ENCODE results near the gene CABLES1. TPM values are rescaled to one million over a fixed set of nuclear protein-coding genes. Genes with fewer than 3 reads are reported as not detected.

The CABLES1 gene
- total and polyA plus RNA-seq, 2 of the 8 experiments (the other 6 are each of a cell fraction or from before 2014, with no cell fraction given), result 9.2 to 26.4 TPM

DNA sequence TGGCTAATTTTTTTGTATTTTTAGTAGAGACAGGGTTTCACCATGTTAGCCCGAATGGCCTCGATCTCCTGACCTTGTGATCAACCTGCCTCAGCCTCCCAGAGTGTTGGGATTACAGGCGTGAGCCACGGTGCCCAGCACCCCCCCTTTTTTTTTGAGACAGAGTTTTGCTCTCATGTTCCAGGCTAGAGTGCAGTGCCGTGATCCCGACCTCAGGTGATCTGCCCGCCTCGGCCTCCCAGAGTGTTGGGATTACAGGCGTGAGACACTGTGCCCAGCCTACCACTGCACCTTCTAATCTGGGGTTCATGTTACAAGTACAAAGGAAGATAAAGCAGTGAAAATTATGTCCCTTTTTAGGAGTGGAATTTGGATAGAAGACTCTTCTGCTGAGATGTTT lies 41.5 kb upstream of the CABLES1 start:
- H2BK12ac ChIP-seq (ENCODE audit: low read depth, low read length), result no peak overlapping the region
- 0 out of 4 replicates have a peak overlapping the region, but pooled peaks of 1 of the 2 experiments have one; percentile 52 for H3K4me2 ChIP-seq (ENCODE audit: insufficient read depth in 1 of 2, low read depth in 2 of 2, low read length in 2 of 2)
- no peak overlapping the region for H3K4ac ChIP-seq (replicated peaks; ENCODE audit: insufficient read length, low read depth, low read length)
- H3K4me3 ChIP-seq (ENCODE audit: extremely low read depth in 1 of 4, insufficient read depth in 2 of 4, low read depth in 3 of 4, low read length in 4 of 4), result no peak overlapping the region
- no peak overlapping the region for H2BK20ac ChIP-seq (ENCODE audit: low read length)
- no peaks in the 10 kb centered on the region for H4K20me1 ChIP-seq (replicated peaks in 1 of 2; ENCODE audit: control insufficient read depth in 1 of 2, insufficient read depth in 2 of 2, low read length in 2 of 2)
- no peak overlapping the region for H3K27ac ChIP-seq (ENCODE audit: low read depth, low read length)
- no peak overlapping the region for H2AK5ac ChIP-seq (ENCODE audit: low read depth, low read length)
- H3K9ac ChIP-seq (replicated peaks in 1 of 4; ENCODE audit: extremely low read depth in 1 of 4, low read depth in 3 of 4, low read length in 3 of 4), result no peak overlapping the region
- H4K8ac ChIP-seq (ENCODE audit: extremely low read depth, insufficient read depth, low read length), result no peak overlapping the region
- no peak overlapping the region for H2BK15ac ChIP-seq (ENCODE audit: low read length)
- no peaks in the 10 kb centered on the region for H3K36me3 ChIP-seq (ENCODE audit: control insufficient read depth in 2 of 4, insufficient read depth in 4 of 4, low read length in 3 of 4)
- H3K18ac ChIP-seq (ENCODE audit: extremely low read depth, low read length), result no peak overlapping the region
- H4K5ac ChIP-seq (ENCODE audit: insufficient read length, low read depth, low read length), result no peak overlapping the region
- WGBS, 2 experiments (ENCODE audit: extremely low coverage in 1 of 2, insufficient coverage in 1 of 2, insufficient read length in 1 of 2, insufficient replicate concordance in 2 of 2, low coverage in 1 of 2, low lambda C conversion rate in 2 of 2, missing lambda C conversion rate in 1 of 2), result 92% methylated on average over 9 of the region's 9 CpGs; no CpG with 5 or more reads in 1 of the 2 experiments
- H3K27me3 ChIP-seq (replicated peaks in 1 of 4; ENCODE audit: control insufficient read depth in 3 of 4, extremely low read depth in 1 of 4, insufficient read depth in 3 of 4, low read length in 3 of 4), result no peaks in the 10 kb centered on the region
- no peak overlapping the region for H3K14ac ChIP-seq (ENCODE audit: insufficient read length)
- H3K4me1 ChIP-seq (replicated peaks in 1 of 4; ENCODE audit: control insufficient read depth in 3 of 4, insufficient read depth in 4 of 4, low read length in 3 of 4), result peaks cover 4 to 13% (median 7%) of the 10 kb centered on the region in 4 experiments; a peak in 5 of 7 replicates
- no peaks in the 10 kb centered on the region; the same call in 1 of the 2 replicates for H3K23me2 ChIP-seq (ENCODE audit: low read depth, low read length)
- H2BK5ac ChIP-seq (ENCODE audit: low read depth, low read length), result no peak overlapping the region
- no peak overlapping the region for H4K91ac ChIP-seq (replicated peaks; ENCODE audit: insufficient read length, low read length)
- H3K23ac ChIP-seq (ENCODE audit: insufficient read length), result no peak overlapping the region
- DNase-seq (ENCODE audit: low read depth in 1 of 2, low spot score in 2 of 2) (no peak), FAIRE-seq (no peak)
- no peaks in the 10 kb centered on the region for H3K9me3 ChIP-seq (ENCODE audit: insufficient read depth in 2 of 2, low read depth in 1 of 2, low read length in 1 of 2)
- POLR2A ChIA-PET (ENCODE audit: partially characterized antibody), result interaction anchor here (1.6 kb wide), 1 partner anchor 40 kb away, joined by 4 read pairs; no protein-coding TSS in a partner anchor
- H3K79me2 ChIP-seq (ENCODE audit: control insufficient read depth in 1 of 2, insufficient read depth in 2 of 2, low read length in 2 of 2), result no peaks in the 10 kb centered on the region
- no peak overlapping the region for H2BK120ac ChIP-seq (replicated peaks; ENCODE audit: low read depth, low read length)
- no peak overlapping the region for H3K56ac ChIP-seq (replicated peaks; ENCODE audit: insufficient read length, low read depth, low read length)
- CTCF ChIA-PET (ENCODE audit: partially characterized antibody), result interaction anchor here (0.7 kb wide), 2 partner anchors 199 to 382 kb away, joined by 3 read pairs; no protein-coding TSS in a partner anchor
- H3K79me1 ChIP-seq (ENCODE audit: low read depth, low read length), result no peaks in the 10 kb centered on the region
- no peak overlapping the region for H2AFZ ChIP-seq (ENCODE audit: low read length)
- no peak for TF ChIP-seq POLR2AphosphoS5 (IDR thresholded peaks at IDR 0.05; ENCODE audit: low read depth, low read length)
- TF ChIP-seq CTBP2 (IDR thresholded peaks at IDR 0.05; ENCODE audit: borderline replicate concordance, insufficient read depth, insufficient read length, low read length), result no peak
- TF ChIP-seq RFX5 (IDR thresholded peaks at IDR 0.05; ENCODE audit: borderline replicate concordance, low read depth, low read length), result no peak
- TF ChIP-seq CBX5 (IDR thresholded peaks at IDR 0.05; ENCODE audit: low read depth, low read length), result no peak
